Stomach (tissue), 9 donors: Measurements from ENCODE around the gene DHRS1. TPM values are rescaled to one million over a fixed set of nuclear protein-coding genes. Genes with fewer than 3 reads are reported as not detected.
A peak's percentile ranks its signal among the peaks of the same experiment; 100 is the strongest.

Experiments used
- DNase-seq, 2 donors: peaks; one replicate each; pipeline versions ENCODE4 v3.0.0 to v3.0.0-alpha.2; 2013 to 2019
- H3K27ac ChIP-seq, 5 donors: fragments of 200-600 bp in 4 of 5; sonication (generic) in 4 of 5; one replicate each; pipeline ENCODE4 v1.5.1; 2013 to 2019; ENCODE audit warnings: mild to moderate bottlenecking in 1 of 5, moderate library complexity in 1 of 5
- H3K27me3 ChIP-seq, 3 donors: fragments of 200-600 bp; sonication (generic); one replicate each; pipeline ENCODE4 v1.5.1; 2017 to 2019; ENCODE audit warnings: mixed run types in 1 of 3
- H3K36me3 ChIP-seq, 4 donors: fragments of 200-600 bp; sonication (generic); 1 replicate in 3 of 4; 2 replicates in 1 of 4; pipeline ENCODE4 v1.5.1; 2016 to 2019
- H3K4me1 ChIP-seq, 4 donors: fragments of 200-600 bp; sonication (generic); one replicate each; pipeline ENCODE4 v1.5.1; 2016 to 2019
- H3K4me3 ChIP-seq, 4 donors: fragments of 200-600 bp; sonication (generic) in 3 of 4; one replicate each; pipeline ENCODE4 v1.5.1; 2016 to 2019; ENCODE audit warnings: mild to moderate bottlenecking in 1 of 4
- H3K9me3 ChIP-seq, 4 donors: fragments of 200-600 bp; sonication (generic); one replicate each; pipeline ENCODE4 v1.5.1; 2016 to 2019
- CTCF ChIP-seq, 7 experiments: fragments of 450-650 bp in 4 of 7; fragments of 200-600 bp in 3 of 7; sonication (generic) in 3 of 7; IDR thresholded peaks; one replicate each; pipeline ENCODE4 v1.5.1; 2016 to 2019; ENCODE audit warnings: antibody characterized with exemption in 7 of 7, control low read depth in 2 of 7, mild to moderate bottlenecking in 1 of 7
- EP300 ChIP-seq: sonication (generic); formaldehyde crosslinking; IDR thresholded peaks from one replicate; pipeline ENCODE4 v1.6.1; 2017; ENCODE audit warnings: antibody characterized with exemption
- POLR2A ChIP-seq, 4 donors: fragments of 450-650 bp; IDR thresholded peaks; one replicate each; pipeline ENCODE4 v1.6.1; 2016; ENCODE audit warnings: antibody characterized with exemption in 4 of 4, control low read depth in 2 of 4, mild to moderate bottlenecking in 1 of 4, moderate library complexity in 1 of 4
- POLR2AphosphoS5 ChIP-seq, 3 donors: sonication (generic); formaldehyde crosslinking; IDR thresholded peaks; one replicate each; pipeline ENCODE4 v1.6.1; 2016; ENCODE audit warnings: antibody characterized with exemption in 3 of 3
- WGBS, 5 donors: extraction: QIAGEN DNeasy Blood & Tissue Kit in 3 of 5; methylation state at CpG; one replicate each; pipeline versions ENCODE4 v1.1.5 to v1.1.7; 2013 to 2018; 5-methylcytosine and 5-hydroxymethylcytosine counted together
- intact Hi-C: fragments of 100-400 bp; cut with DNase I; formaldehyde crosslinking; loops from one replicate; pipeline ENCODE4 v1.15.1; 2023; ENCODE audit warnings: low total_unique reads
- polyA plus RNA-seq, 3 donors: library from polyadenylated mRNA; stranded (reverse); fragments of 200-250 nt; gene quantifications; one replicate each; pipeline ENCODE4 v1.2.3, GENCODE V29; 2013
- total RNA-seq, 5 donors: library from RNA; depleted of rRNA; stranded (reverse); fragments of >200 nt; gene quantifications; one replicate each; pipeline versions ENCODE4 v1.1.0 to v1.2.3, GENCODE V29; 2014 to 2016
- donor health status: healthy with polysubstance abuse.
- donor health status: Bipolar disorder and iron deficiency.
- donor health status: healthy.

Gene DHRS1
- total and polyA plus RNA-seq, 8 donors: 5.3 to 71.9 (median 25.1) TPM

- Histone ChIP-seq H3K9me3 (no peaks in the 10 kb centered on the region), H3K27me3 (no peaks in the 10 kb centered on the region), H3K36me3 (no peaks in the 10 kb centered on the region), H3K27ac (peak overlapping the region in 1 of 5 donors; percentile 42), H3K4me1 (peaks cover 7 to 47% (median 14%) of the 10 kb centered on the region in 4 donors), H3K4me3 (no peak overlapping the region)
- TF ChIP-seq EP300 (no peak), POLR2AphosphoS5 (IDR thresholded peaks at IDR 0.05) (no peak), CTCF (IDR thresholded peaks at IDR 0.05) (no peak)
- no peak for DNase-seq
- intact Hi-C loops: no loop called here
- 70 to 92% (median 83%) methylated on average over 2 of the region's 2 CpGs for WGBS, 5 donors
Observed at GRCh38 chr14:24327303-24327702, 27.7 kb upstream of the DHRS1 start.

GRCh38 chr14:24325963-24326362 lies 26.4 kb upstream of the DHRS1 start:
- 79 to 89% (median 83%) methylated on average over 8 to 9 of the region's 9 CpGs for WGBS, 5 donors
- Histone ChIP-seq H3K36me3 (peaks cover 0 to 5% (median 0%) of the 10 kb centered on the region in 4 donors), H3K27ac (no peak overlapping the region), H3K4me3 (no peak overlapping the region), H3K27me3 (no peaks in the 10 kb centered on the region), H3K9me3 (no peaks in the 10 kb centered on the region), H3K4me1 (peaks cover 0 to 35% (median 4%) of the 10 kb centered on the region in 4 donors)
- TF ChIP-seq POLR2AphosphoS5 (IDR thresholded peaks at IDR 0.05) (no peak), EP300 (no peak), CTCF (IDR thresholded peaks at IDR 0.05) (no peak)
- intact Hi-C loops: no loop called here
- DNase-seq: no peak

GRCh38 chr14:24325041-24325530 lies 25.5 kb upstream of the DHRS1 start:
- TF ChIP-seq CTCF (IDR thresholded peaks at IDR 0.05) (no peak), POLR2A (IDR thresholded peaks at IDR 0.05) (no peak), POLR2AphosphoS5 (IDR thresholded peaks at IDR 0.05) (no peak), EP300 (no peak)
- WGBS, 5 donors: 78 to 83% (median 80%) methylated on average over 5 of the region's 5 CpGs
- DNase-seq: no peak
- intact Hi-C loops: no loop called here
- Histone ChIP-seq H3K27me3 (no peaks in the 10 kb centered on the region), H3K4me1 (peaks cover 0 to 31% (median 4%) of the 10 kb centered on the region in 4 donors), H3K9me3 (no peaks in the 10 kb centered on the region), H3K36me3 (peaks cover 0 to 5% (median 0%) of the 10 kb centered on the region in 4 donors), H3K27ac (no peak overlapping the region), H3K4me3 (no peak overlapping the region)

- no peak for DNase-seq
- 75 to 83% (median 77%) methylated on average over 5 to 6 of the region's 6 CpGs for WGBS, 5 donors
- H3K27me3 ChIP-seq: peaks cover 0 to 9% (median 0%) of the 10 kb centered on the region in 3 donors
- TF ChIP-seq POLR2A (IDR thresholded peaks at IDR 0.05) (no peak), POLR2AphosphoS5 (IDR thresholded peaks at IDR 0.05) (no peak), EP300 (no peak), CTCF (IDR thresholded peaks at IDR 0.05) (no peak)
- no peaks in the 10 kb centered on the region for H3K9me3 ChIP-seq
- peaks cover 0 to 24% (median 4%) of the 10 kb centered on the region in 4 donors for H3K4me1 ChIP-seq
- intact Hi-C loops: no loop called here
- no peak overlapping the region for H3K4me3 ChIP-seq
- peaks cover 0 to 5% (median 0%) of the 10 kb centered on the region in 4 donors for H3K36me3 ChIP-seq
- H3K27ac ChIP-seq: no peak overlapping the region
Observed at GRCh38 chr14:24324024-24324423, 24.4 kb upstream of the DHRS1 start.
